Measurements from ENCODE around the gene ARHGAP6.

Gene ARHGAP6

GRCh38 chrX:11209798-11210414, 455.8 kb downstream of the ARHGAP6 start:
- DNase-seq: no peak

GRCh38 chrX:11206716-11207115, 459.0 kb downstream of the ARHGAP6 start:
- no peak for DNase-seq

- no peak for DNase-seq
Observed at GRCh38 chrX:11205796-11206195, 459.9 kb downstream of the ARHGAP6 start.

GRCh38 chrX:11197671-11198070, 468.0 kb downstream of the ARHGAP6 start:
- DNase-seq: no peak

GRCh38 chrX:11196476-11196875, 469.2 kb downstream of the ARHGAP6 start:
- DNase-seq: no peak

- DNase-seq: no peak
Observed at GRCh38 chrX:11193035-11193469, 472.7 kb downstream of the ARHGAP6 start.

GRCh38 chrX:11190745-11191510, 474.8 kb downstream of the ARHGAP6 start:
- DNase-seq: no peak

GRCh38 chrX:11189097-11189496, 476.6 kb downstream of the ARHGAP6 start:
- DNase-seq: no peak

- DNase-seq: no peak
Observed at GRCh38 chrX:11188664-11189063, 477.1 kb downstream of the ARHGAP6 start.

- DNase-seq: no peak
Observed at GRCh38 chrX:11187001-11187400, 478.7 kb downstream of the ARHGAP6 start.

- no peak for DNase-seq
Observed at GRCh38 chrX:11185861-11186260, 479.9 kb downstream of the ARHGAP6 start.

GRCh38 chrX:11180571-11180970, 485.1 kb downstream of the ARHGAP6 start:
- no peak for DNase-seq

- DNase-seq: no peak
Observed at GRCh38 chrX:11172415-11172814, 493.3 kb downstream of the ARHGAP6 start.

GRCh38 chrX:11171956-11172355, 493.8 kb downstream of the ARHGAP6 start:
- DNase-seq: no peak

GRCh38 chrX:11164433-11164832, 501.3 kb downstream of the ARHGAP6 start:
- no peak for DNase-seq

GRCh38 chrX:11159149-11159548, 506.6 kb downstream of the ARHGAP6 start:
- no peak for DNase-seq

GRCh38 chrX:11151799-11152559, 513.7 kb downstream of the ARHGAP6 start:
- no peak for DNase-seq

GRCh38 chrX:11148401-11148800, 517.3 kb downstream of the ARHGAP6 start:
- DNase-seq: no peak

GRCh38 chrX:11146411-11146810, 519.3 kb downstream of the ARHGAP6 start:
- no peak for DNase-seq

- DNase-seq: peak; percentile 54
Observed at GRCh38 chrX:11143931-11144678, 521.6 kb downstream of the ARHGAP6 start.

- no peak for DNase-seq
Observed at GRCh38 chrX:11138498-11139390, 527.0 kb downstream of the ARHGAP6 start.

- DNase-seq: no peak
Observed at GRCh38 chrX:11137543-11138139, 528.1 kb downstream of the ARHGAP6 start.

All from stimulated activated CD4-positive, alpha-beta T cell treated with anti-CD3 and anti-CD28 coated beads, Interleukin-4, amount 100 ng/mL, for 24 hours (primary cell).